GM19043 (cell line): ENCODE data around the gene ACVRL1.

Source experiments
- ATAC-seq: cut with Tn5 transposase; IDR thresholded peaks from one replicate; pipeline ENCODE4 v1.9.1; 2021; ENCODE audit warnings: low read depth; ENCODE audit not compliant: unreplicated experiment

ACVRL1 gene

DNA sequence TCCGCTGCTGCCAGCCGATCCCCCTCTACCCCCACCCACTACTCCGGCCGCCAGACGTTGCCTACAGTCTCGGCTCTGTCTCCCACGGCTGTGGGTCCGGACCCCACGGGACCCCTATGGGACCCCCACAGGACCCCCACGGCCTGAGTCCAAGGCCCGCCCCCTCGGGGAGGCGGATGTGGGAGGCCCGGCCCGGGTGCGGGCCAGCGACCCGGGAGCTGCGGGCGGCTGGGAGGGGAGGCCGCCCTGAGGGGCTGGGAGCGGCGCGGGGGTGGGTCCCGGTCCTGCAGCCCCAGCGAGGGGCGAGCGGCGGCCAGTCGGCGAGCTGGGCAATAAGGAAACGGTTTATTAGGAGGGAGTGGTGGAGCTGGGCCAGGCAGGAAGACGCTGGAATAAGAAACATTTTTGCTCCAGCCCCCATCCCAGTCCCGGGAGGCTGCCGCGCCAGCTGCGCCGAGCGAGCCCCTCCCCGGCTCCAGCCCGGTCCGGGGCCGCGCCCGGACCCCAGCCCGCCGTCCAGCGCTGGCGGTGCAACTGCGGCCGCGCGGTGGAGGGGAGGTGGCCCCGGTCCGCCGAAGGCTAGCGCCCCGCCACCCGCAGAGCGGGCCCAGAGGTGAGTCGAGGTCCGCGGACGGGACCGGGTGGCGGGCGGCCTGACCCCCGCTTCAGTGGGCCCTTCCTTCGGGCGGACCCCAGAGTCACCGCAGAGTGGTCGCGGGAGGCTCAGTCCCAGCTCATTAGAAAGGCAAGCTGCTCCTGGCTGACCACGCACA lies at the start of gene ACVRL1:
Gene ACVRL1 (plus strand): TSS at position 422 of the 773 bp plus-strand sequence. CDS start 4,971 bp downstream, outside the sequence.
- no peak for ATAC-seq

DNA sequence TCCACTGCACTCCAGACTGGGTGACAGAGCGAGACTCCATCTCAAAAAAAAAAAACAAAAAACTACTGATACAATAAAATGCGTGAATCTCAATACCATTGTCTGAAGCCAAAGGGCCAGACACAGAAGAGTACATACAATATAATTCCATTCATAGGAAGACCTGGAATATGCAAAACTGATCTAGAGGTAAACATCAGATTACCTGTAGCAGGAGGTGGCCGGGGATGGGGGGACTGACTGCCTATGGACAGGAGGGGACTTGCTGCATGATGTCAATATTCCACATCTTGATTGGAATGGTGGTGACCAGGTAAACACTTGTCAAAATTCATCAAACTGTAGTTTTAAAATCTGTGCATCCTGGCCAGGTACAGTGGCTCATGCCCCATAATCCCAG lies 46.3 kb upstream of the ACVRL1 start:
- ATAC-seq = no peak

DNA sequence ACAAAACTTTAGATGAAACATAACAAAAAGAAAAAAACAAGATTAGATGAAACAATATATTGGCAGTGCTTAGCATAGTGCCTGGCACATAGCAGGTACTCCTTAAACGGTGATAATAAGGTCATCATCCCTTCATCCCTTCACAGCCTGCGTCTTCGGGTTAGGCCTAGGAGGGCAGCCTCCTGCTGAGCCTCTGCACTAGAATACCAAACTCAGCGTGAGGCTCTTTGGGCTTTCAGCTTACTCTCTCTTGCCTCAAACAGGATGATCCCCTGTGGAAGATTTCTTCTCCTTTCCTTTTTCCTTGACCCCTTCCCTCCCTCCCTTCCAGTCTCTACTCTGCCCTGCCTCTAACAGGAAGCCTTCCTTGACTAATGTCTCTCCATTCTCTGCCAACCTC lies 44.4 kb upstream of the ACVRL1 start:
- ATAC-seq = no peak

DNA sequence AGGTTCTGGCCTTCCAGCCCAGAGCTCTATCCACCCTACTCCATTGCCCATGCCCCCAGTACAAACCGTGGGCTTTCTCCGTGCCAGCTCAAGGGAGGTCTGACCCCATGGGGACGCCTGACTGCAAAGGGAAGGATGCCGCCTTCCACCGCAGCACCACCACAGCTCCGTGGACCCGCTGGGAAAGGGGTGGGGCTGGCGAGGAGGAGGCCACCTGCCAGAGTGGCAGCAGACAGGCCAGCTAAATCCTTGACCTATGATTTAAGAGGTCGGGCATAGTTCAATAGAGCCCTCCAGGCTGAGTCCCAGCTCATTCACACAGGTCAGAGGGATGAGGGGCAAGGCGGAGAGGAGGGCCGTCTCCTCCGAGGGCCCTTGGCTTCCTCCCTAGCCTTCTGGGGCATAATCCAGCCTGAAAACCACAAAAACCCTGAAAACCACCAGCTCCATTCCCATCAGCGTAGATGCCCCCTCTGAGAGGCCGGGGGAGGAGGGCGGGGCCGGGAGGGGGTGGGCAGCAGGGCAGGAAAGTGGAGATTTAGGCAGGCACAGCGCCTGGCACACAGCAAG lies 43.9 kb upstream of the ACVRL1 start:
- no peak for ATAC-seq

DNA sequence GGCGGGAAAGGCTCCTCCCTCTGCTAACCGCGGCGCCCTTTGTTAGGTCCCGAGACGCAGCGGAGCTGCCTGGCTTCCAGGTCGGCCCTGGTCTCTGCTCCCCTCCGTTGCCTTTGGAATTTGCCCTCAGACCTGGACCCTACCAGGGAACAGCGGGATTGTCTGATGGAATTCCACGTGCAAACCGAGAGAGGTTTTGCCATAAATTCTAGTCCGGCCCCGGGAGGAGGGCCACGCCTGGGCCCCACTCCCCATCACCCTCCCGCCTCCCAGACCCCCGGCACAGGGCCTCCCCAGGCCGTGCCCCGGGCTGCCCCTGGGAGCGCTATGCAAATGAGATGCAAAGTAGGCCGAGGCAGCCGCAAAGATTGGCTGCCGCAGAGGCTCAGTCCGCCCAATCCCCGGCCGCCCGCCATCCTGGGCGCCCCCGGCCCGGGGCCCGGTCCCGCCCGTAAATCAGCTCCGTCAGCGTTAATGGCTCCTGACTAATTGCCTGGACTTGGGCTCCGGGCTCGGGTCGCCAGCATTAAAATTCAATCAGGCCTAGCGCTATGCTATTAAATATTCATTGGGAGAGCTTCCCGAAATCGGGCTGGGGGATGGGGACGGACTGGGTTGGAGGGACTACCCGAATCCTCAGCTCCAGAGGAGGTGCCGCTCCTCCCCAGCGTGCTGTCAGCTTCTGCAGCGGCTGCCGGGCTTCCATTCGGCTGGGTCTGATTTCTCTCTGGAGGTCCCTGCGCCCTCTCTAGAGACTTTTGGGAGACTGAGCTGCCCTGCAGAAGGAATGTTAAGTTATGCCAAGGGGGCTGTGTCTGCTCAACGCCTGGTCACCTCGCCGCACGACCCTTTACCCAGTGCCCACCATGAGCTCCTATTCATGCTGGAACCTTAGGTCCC lies 43.1 kb upstream of the ACVRL1 start:
- ATAC-seq = no peak

DNA sequence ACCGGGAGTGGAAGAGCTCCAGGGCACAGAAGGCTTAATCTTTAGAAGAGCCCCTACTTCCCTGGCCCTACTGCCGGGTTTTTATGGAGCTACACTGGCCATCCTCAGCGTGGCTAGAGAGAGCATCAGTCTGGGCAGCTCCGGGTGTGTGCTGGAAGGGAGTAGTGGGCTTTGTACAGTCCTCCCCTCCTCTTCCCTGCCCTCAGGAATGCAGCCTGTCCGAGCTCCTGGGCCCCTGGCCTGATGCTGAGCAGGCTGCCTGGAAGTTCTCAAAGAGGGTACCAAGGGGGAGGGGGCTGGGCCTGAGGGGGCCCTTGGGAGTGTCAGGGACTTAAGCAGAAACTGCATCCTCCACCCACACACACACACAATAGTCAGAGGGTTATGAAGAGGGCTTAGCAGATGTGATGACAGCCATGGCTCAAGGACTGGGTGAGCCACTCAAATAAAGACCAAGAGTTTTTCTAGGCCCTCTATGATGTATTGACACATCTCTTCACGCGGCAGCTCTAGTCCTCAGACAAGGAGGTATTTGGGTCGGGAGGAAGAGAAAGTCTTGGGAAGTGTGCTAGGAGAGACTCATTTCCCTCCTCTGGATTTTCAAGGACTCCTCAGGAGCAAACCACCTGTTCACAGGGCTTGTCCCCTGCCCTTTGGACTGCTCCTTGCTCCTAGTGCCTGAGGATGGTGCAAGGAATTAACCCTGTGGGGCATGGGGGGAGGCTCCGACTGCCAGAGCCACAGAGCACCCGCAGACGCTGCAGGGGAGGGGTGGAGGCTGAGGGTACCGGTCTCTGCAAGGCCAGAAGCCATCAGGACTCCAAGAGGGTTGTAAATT lies 42.3 kb upstream of the ACVRL1 start:
- ATAC-seq = no peak

DNA sequence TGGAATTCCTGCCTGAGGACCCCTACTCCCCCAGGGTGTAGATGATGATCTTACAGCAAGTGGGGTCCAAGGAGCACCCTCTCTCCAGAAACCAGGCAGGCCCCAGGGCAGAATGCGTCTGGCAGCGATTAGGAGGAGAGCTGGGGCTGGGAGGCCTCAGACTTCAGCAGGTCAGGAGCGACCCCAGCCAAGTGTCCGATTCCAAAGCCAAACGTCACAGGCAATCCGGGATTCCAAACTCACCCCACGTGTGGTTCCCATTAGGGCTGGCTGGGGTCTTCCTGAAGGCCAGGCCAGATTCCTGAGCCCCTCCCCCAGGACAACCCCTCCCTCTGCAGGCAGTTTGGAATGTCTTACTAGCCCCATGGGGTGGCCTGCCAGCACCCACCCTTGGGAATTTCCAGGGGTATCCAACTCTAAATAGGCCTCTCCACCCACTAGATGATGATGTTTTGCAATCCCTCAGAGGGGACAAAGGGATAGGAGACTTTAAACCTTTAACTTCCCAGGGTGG lies 41.5 kb upstream of the ACVRL1 start:
- ATAC-seq = no peak

DNA sequence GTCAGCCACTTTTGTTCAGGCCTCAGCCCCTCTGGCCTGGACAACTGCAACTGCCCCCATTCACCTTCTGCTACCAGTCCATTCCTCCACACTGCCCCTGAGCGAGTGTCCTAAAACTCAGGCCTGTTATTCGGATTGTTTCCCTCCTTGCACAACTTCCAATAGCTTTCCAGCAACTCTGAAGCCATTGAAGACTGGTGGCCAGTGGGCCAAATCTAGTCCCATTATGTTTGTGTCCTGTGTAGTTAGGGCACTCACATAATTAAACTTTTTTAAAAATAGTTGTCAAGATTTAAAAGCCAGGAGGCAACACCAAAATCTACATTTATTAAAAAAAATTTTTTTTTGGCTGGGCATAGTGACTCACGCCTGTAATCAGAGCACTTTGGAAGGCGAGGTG lies 41.0 kb upstream of the ACVRL1 start:
- ATAC-seq = no peak

DNA sequence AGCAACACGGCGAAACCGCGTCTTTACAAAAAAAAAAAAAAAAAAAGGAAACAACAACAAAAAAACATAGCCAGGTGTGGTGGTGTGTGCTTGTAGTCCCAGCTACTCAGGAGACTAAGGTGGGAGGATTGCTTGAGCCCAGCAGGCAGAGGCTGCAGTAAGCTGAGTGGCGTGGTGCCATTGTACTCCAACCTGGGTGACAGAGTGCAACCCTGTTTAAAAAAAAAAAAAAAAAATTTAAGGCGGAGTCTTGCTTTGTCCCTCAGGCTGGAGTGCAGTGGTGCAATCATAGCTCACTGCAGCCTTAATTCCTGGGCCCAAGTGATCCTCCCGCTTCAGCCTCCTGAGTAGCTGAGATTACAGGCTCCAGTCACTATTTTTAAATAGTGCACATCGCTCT lies 40.5 kb upstream of the ACVRL1 start:
- ATAC-seq = no peak

DNA sequence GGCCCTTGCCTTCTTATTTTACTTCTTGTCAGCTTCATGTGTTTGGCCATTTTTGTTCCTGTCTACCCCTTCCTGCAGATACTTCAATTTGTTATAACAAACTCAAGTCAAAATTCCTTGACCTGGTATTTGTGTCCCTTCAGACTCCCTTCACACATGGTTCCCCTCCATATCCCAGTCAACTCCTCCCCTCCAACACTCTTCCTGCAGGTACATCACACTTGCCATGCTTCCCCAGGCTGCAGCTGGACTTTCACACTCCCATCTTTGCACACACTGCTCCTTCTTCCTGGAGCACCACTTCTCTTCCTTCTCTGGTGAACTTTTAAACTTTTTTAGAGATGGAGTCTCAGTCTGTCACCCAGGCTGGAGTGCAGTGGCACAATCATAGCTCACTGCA lies 39.9 kb upstream of the ACVRL1 start:
- ATAC-seq = no peak

DNA sequence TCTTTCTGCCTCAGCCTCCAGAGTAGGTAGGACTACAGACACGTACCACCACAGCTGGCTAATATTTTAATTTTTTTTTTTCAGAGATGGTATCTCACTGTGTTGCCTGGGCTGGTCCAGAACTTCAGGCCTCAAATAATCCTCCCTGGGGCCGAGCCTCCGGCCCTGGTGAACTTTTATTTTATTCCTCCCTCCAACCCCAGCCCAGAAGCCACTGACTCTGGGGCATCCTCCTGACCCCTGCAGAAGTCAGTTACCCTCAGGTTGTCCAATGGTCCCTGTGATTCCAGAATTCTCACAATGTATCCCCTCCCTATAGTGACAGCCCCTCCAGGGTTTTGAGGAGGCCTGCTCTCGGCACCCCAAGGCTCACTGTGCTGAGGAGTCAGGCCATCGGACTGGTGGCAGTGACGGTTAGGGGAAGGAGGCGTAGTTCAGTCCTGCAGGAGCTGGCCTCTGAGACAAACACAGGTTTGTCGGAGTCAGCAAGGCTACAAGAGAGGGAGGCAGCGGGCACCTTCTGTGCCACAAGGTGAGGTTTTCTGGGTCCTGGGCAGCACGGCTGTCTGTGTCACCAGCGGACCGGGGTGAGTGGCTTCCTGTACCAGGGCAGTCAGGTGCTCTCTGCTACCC lies 39.4 kb upstream of the ACVRL1 start:
- no peak for ATAC-seq

DNA sequence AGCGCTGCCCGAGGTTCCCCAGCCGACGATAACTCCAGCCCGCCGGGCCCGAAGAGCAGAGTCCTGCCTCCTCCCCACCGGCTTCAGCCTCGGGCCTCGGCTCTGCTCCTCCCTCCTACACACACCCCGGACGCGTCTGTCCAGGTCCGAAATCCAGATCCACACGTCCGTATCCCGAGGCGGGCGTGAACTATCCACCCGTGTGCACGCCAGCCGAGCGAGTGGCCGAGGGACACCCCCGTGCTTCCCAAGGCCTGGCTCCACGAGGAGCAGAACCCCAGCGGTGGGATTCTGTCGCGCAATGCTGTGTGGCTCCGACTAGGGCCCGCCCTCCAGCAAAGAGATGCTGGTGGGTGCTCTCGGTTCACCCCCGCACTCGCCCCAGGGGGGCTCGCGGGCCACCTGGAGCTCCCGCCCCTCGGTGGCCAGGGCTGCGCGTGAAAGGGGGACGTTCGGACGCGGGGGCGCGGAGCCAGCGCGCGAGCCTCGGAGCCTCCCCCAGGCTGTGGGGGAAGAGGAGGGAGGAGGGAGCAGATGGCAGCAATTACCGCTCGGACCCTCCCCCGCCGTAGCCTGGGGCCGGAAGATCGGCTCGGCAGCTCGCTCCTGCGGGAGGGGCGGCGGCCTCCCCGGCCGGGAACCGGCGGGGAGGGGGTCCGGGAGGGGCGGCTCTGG lies 38.3 kb upstream of the ACVRL1 start:
- no peak for ATAC-seq

DNA sequence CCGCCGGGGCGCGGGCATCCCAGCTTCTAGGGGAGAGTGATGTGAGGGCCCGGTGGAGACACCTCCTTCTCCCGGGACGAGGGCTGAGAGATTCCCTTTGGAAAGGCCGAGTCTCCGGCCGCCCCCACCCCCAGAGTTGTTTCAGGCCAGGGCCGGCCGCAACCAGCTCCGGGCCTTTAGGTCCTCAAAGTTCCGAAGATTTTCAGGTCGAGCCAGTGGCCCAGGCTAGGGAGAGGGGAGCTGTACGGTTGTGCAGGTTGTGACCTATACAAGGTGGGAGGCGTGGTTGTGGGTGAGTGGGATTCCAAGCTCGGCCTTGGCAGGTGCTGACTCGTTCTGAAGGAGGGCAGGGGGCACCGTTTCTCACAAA lies 37.8 kb upstream of the ACVRL1 start:
- ATAC-seq = no peak

DNA sequence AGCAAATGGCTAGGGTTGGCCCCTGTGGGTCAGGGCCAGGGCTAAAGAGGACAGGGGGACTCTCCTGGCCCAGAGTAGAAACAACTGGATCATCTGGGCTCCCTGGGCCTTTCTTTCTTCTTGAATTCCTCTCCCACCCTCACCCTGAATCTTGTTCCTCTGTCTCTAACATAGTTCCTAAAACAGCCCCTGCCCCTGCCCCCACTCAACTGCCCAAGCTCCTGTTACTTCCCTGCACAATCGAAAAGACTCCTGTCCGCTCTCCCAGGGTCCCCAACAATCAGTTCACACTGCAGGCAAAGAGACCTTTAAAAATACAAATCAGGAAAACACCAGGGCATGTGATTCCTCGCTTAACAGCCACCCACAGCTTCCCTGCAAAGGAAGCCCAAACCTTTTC lies 37.4 kb upstream of the ACVRL1 start:
- ATAC-seq = no peak

DNA sequence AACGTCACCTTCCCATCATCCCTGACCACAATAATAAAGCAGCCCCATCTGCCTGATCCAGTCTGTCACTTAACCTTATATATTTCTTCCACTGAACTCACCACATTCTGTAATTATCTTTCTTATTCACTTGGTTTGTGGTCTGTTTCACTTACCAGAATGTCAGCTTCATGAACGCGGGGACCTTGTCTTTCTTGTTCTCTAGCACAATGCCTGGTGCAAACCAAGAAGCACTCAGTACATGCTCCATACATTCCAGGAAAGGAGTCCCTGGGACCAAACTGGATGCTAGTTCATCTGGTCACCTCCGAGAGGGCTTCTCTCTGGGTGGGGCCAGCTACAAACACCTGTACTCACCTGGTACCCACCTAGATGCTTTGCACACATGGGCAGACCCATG lies 36.8 kb upstream of the ACVRL1 start:
- no peak for ATAC-seq

DNA sequence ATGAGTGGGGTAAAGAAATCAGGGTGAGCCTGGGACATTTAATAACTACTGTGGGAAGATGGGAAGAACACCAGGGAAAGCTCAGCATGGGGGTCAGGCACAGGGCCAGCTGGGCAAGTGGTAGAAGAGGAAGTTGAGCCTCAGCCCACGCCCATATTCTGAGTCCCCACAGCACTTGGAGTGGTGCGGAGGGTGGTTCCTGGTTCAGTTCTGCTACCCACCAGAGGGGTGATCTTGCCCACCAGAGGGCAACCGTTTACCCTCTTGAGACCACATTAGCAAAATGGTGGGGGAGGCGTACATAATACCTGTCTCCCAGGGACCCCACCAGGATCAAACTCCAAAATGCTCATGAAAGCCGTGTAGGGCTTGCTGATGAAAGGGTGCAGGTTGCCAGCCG lies 36.2 kb upstream of the ACVRL1 start:
- ATAC-seq = no peak

DNA sequence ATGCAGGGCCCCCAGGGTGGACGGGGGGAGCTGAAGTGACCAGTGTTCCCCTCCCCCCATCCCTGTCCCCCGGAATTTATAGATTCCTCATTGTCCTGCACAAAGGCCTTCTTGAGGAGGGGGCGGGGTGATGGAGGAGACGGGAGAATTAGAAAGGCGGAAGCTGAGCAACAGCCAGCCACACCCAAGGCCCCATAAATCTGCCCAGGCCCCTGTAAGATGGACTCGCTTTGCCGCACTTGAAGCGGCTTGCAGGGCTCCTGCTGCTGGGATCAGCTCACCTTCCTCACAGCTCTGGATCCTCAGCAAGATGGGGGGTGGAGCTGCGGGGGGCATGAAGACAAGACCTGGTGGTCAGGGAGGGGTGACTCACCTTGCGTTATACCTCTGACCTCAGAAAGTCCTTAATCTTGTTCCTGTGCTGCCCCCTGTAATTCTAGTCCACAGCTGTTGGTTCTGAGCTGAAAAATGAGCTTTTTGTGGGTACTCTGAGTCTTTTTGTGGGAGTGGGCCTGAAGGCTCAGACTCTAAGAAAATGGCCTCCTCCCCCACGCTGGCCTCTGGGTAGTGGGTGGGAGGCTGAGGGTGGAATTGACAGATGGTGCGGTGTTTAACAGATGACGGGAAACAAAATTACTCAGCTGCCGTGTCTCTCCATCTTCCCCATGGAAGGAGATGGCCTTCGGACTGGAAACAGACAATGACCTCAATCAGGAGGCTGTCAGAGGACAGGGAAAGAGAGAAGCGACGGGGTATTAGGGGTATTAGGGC lies 35.2 kb upstream of the ACVRL1 start:
- ATAC-seq = no peak

DNA sequence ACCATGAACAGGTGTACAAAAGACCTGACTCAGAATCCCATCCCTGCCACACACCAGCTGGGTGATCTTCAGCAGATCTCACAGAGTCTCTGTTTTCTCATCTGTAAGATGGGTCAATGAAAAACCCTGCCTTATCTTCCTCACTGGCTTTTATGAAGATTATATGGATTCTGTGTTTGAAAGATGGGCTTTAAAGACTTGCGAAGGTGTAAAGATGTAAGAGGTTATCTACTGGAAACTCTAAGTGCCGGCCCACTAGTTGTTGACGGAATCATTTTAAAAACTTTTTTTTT lies 34.7 kb upstream of the ACVRL1 start:
- no peak for ATAC-seq
